ENCODE measurements around the gene CDK19. TPM values are rescaled to one million over a fixed set of nuclear protein-coding genes. Genes with fewer than 3 reads are reported as not detected.

The CDK19 gene
- total and polyA plus RNA-seq, 12 donors: 3.5 to 59.1 (median 7.9) TPM

DNA sequence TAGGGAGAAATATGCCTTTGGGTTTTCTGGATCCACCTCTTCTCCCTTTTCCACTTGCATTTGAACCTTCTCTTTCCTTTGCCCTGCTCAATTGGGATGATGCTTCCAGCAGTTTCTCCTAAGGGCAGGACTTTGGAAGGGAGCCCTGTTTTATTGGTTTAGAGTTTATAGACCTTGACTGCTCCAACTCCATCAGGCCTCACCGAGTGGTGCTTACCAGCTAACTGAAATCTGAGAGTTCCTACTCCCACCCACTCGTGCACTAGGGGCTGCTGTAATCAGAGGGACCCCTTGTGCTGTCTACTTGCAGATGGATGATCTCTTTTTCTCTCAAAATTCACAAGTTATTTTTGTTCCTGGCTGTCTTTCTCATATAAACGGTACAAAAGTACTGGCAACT, 217.5 kb downstream of the CDK19 start:
- 63 to 76% (median 73%) methylated on average over 3 of the region's 3 CpGs for WGBS, 4 donors
- no peak for DNase-seq
- no peaks in the 10 kb centered on the region for H3K27me3 ChIP-seq
- TF ChIP-seq, protein P1, sequence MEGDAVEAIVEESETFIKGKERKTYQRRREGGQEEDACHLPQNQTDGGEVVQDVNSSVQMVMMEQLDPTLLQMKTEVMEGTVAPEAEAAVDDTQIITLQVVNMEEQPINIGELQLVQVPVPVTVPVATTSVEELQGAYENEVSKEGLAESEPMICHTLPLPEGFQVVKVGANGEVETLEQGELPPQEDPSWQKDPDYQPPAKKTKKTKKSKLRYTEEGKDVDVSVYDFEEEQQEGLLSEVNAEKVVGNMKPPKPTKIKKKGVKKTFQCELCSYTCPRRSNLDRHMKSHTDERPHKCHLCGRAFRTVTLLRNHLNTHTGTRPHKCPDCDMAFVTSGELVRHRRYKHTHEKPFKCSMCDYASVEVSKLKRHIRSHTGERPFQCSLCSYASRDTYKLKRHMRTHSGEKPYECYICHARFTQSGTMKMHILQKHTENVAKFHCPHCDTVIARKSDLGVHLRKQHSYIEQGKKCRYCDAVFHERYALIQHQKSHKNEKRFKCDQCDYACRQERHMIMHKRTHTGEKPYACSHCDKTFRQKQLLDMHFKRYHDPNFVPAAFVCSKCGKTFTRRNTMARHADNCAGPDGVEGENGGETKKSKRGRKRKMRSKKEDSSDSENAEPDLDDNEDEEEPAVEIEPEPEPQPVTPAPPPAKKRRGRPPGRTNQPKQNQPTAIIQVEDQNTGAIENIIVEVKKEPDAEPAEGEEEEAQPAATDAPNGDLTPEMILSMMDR (IDR thresholded peaks at IDR 0.05): no peak
- no peak for TF ChIP-seq POLR2A (IDR thresholded peaks at IDR 0.05)
- H3K36me3 ChIP-seq (replicated peaks in 1 of 2): no peaks in the 10 kb centered on the region
- H3K27ac ChIP-seq: no peak overlapping the region
- no peaks in the 10 kb centered on the region for H3K4me1 ChIP-seq (replicated peaks in 1 of 2)
- no peak overlapping the region for H3K4me3 ChIP-seq
- intact Hi-C loops (cut with DNase I): no loop called here
- no peaks in the 10 kb centered on the region for H3K9me3 ChIP-seq (replicated peaks in 1 of 3)

DNA sequence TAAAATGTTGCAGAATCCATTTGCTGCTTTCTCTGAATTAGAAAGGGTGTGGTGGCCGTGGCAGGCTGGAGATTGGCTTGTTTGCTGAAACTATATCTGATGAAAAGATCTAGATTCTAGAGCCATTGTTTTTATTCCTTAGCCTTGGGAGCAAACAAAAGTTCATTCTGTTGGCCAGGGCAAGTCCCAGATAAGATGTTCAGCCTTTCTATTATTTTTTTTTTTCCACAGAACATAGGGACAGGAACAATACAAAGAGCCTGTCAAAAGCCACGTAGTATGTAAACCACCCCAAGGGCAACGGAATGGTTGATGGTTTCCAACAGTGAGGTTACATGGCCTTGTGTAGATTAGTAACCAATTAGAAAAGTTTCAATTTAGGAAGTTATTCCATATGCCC, 218.9 kb downstream of the CDK19 start:
- intact Hi-C loops (cut with DNase I): no loop called here
- TF ChIP-seq, protein P1 (IDR thresholded peaks at IDR 0.05): no peak
- no peak for TF ChIP-seq POLR2A (IDR thresholded peaks at IDR 0.05)
- no peaks in the 10 kb centered on the region for H3K4me1 ChIP-seq (replicated peaks in 1 of 2)
- DNase-seq: no peak
- 42 to 48% (median 43%) methylated on average over 3 of the region's 3 CpGs for WGBS, 4 donors
- H3K27me3 ChIP-seq: no peaks in the 10 kb centered on the region
- no peak overlapping the region for H3K27ac ChIP-seq
- H3K36me3 ChIP-seq (replicated peaks in 1 of 2): no peaks in the 10 kb centered on the region
- H3K4me3 ChIP-seq: no peak overlapping the region
- H3K9me3 ChIP-seq (replicated peaks in 1 of 3): no peaks in the 10 kb centered on the region

DNA sequence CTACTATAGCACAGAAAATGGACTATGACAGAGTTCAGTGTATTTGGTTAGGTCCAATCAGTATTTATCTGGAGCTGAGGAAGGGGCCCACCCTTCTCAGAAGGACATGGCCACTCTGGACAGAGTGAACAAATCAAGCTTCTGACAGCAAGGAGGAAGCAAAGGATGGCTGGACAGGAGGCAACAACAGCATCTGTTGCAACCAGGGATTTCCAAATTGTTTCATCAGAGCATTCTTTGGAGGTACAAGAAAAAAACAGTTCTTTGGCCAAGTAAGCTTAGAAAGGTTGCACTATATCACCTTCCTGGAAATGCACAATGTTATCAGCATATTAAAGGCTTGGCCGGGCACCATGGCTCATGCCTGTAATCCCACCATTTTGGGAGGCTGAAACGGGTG, 220.2 kb downstream of the CDK19 start:
- Histone ChIP-seq H3K9me3 (replicated peaks in 1 of 3) (no peaks in the 10 kb centered on the region), H3K27me3 (no peaks in the 10 kb centered on the region), H3K27ac (no peak overlapping the region), H3K4me1 (replicated peaks in 1 of 2) (no peaks in the 10 kb centered on the region), H3K4me3 (no peak overlapping the region), H3K36me3 (replicated peaks in 1 of 2) (no peaks in the 10 kb centered on the region)
- no peak for DNase-seq
- intact Hi-C loops (cut with DNase I): no loop called here
- WGBS, 4 donors: 87 to 97% (median 90%) methylated on average over 2 of the region's 2 CpGs
- TF ChIP-seq, protein P1 (IDR thresholded peaks at IDR 0.05): no peak
- TF ChIP-seq POLR2A (IDR thresholded peaks at IDR 0.05): no peak

DNA sequence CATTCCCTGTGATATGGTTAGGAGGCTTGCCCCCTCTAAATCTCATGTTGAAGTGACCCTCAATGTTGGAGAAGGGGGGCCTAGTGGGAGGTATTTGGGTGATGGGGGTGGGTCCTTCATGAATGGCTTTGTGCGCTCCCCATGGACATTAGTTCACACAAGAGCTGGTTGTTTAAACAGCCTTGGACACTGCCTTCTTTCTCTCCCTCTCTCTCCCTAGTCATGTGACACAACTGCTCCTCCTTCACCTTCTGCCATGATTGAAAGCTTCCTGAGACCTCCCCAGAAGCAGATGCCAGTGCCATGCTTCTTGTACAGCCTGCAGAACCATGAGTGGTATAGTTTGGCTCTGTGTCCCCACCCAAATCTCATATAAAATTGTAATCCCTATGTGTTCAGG, 221.6 kb downstream of the CDK19 start:
- no peak overlapping the region for H3K27ac ChIP-seq
- H3K4me3 ChIP-seq: no peak overlapping the region
- WGBS, 4 donors: 93% methylated on average over 1 of the region's 1 CpG; no CpG with 5 or more reads in 1 of the 4 donors
- H3K27me3 ChIP-seq: no peaks in the 10 kb centered on the region
- no peaks in the 10 kb centered on the region for H3K36me3 ChIP-seq (replicated peaks in 1 of 2)
- no peaks in the 10 kb centered on the region for H3K9me3 ChIP-seq (replicated peaks in 1 of 3)
- no peaks in the 10 kb centered on the region for H3K4me1 ChIP-seq (replicated peaks in 1 of 2)
- intact Hi-C loops (cut with DNase I): no loop called here
- TF ChIP-seq, protein P1 (IDR thresholded peaks at IDR 0.05): no peak
- no peak for TF ChIP-seq POLR2A (IDR thresholded peaks at IDR 0.05)
- no peak for DNase-seq

Measured in adrenal gland (tissue), 12 donors.